Measurements from ENCODE around the gene TMX2.

DNA sequence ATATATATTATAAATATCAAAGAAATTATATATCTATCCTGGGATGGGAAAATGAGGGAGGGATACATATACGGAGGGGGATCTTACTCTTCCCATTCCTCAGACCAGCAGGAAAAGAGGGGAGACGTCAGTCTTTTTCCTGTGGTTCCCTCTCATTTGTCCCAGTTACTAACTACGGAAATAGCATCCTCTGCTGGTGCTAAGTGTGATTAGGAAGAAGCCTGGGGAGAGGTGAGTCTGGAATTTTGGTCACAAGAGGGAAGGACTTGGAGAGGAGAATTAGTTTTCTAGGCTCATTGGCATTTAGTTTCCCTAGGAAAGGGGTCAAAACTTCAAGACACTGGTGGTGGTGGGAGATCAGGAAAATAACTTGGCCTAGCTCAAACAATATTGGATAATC, 12.0 kb upstream of the TMX2 start:
- TF ChIP-seq CTCF (IDR thresholded peaks at IDR 0.05 in 4 of 5, conservative IDR thresholded peaks at IDR 0.05 in 1 of 5) (no peak), POLR2A (IDR thresholded peaks at IDR 0.05) (no peak)

Measured in gastrocnemius medialis (tissue), 4 donors.